Measurements from ENCODE around the gene PARD3B. TPM values are rescaled to one million over a fixed set of nuclear protein-coding genes. Genes with fewer than 3 reads are reported as not detected.

The PARD3B gene
- total and polyA plus RNA-seq, 12 donors: 0.46 to 12.4 (median 8.3) TPM

DNA sequence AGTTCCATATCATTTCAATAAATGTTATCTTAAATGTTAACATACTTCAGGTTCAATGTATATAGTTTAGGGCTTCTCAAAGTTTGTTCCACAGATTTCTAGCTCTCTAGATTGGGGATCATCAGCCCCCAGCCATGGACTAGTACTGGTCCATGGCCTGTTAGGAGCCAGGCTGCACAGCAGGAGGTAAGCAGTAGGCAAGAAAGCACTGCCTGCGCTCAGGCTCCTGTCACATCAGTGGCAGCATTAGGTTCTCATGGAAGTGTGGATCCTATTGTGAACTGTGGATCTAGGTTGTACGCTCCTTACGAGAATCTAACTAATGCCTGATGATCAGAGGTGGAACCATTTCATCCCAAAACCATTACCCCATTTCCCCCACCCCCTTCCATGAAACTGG is 531.1 kb downstream of the PARD3B start:
- intact Hi-C loops (cut with DNase I): no loop called here
- DNase-seq: no peak
- Histone ChIP-seq H3K4me1 (no peaks in the 10 kb centered on the region), H3K27me3 (no peaks in the 10 kb centered on the region), H3K9me3 (no peaks in the 10 kb centered on the region), H3K4me3 (no peak overlapping the region), H3K36me3 (no peaks in the 10 kb centered on the region), H3K27ac (no peak overlapping the region)
- ATAC-seq: no peak
- 97 to 98% methylated on average over 3 of the region's 3 CpGs for WGBS, 2 donors
- TF ChIP-seq, protein P1, sequence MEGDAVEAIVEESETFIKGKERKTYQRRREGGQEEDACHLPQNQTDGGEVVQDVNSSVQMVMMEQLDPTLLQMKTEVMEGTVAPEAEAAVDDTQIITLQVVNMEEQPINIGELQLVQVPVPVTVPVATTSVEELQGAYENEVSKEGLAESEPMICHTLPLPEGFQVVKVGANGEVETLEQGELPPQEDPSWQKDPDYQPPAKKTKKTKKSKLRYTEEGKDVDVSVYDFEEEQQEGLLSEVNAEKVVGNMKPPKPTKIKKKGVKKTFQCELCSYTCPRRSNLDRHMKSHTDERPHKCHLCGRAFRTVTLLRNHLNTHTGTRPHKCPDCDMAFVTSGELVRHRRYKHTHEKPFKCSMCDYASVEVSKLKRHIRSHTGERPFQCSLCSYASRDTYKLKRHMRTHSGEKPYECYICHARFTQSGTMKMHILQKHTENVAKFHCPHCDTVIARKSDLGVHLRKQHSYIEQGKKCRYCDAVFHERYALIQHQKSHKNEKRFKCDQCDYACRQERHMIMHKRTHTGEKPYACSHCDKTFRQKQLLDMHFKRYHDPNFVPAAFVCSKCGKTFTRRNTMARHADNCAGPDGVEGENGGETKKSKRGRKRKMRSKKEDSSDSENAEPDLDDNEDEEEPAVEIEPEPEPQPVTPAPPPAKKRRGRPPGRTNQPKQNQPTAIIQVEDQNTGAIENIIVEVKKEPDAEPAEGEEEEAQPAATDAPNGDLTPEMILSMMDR (IDR thresholded peaks at IDR 0.05): no peak

DNA sequence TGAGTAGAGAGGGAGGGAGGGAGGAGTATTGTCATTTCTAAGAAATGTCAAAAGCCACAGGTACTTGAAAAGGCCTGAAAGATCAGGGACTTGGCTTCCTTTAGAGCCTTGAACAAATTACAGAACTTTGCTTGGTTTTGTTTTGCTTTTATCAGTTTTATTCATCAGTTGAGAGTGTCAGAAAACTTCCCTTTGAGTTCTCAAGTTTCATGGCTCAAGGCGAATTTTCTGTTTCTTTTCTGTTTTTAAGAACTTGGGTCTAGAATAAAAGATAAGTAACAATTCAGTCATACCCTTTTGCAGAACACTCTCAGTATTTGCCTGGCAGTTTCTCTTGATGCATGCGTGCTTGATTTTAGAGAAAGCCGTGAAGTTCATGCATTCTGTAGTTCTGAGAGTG is 531.9 kb downstream of the PARD3B start:
- H3K9me3 ChIP-seq: no peaks in the 10 kb centered on the region
- WGBS, 2 donors: 80 to 90% methylated on average over 3 of the region's 3 CpGs
- intact Hi-C loops (cut with DNase I): no loop called here
- no peaks in the 10 kb centered on the region for H3K36me3 ChIP-seq
- no peak overlapping the region for H3K4me3 ChIP-seq
- ATAC-seq: no peak
- H3K4me1 ChIP-seq: no peaks in the 10 kb centered on the region
- TF ChIP-seq, protein P1 (IDR thresholded peaks at IDR 0.05): no peak
- H3K27me3 ChIP-seq: no peaks in the 10 kb centered on the region
- no peak for DNase-seq
- no peak overlapping the region for H3K27ac ChIP-seq

DNA sequence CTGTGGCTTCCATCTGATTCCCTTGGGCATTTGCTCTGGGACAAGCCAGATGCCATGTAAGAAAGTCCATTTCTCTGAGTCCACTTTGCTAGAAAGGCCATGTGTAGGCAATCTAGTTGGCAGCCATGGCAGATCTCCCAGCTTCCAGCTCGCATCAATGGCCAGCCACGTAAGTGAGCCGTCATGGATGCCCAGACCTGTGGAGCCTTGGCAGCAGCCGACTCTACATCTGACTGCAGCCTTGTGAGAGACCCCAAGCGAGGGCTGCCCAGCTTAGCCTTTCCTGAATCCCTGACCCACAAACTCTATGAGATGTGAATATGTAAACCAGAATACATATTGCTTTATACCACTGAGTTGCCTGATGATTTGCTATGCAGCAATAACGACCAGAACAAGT is 533.5 kb downstream of the PARD3B start:
- TF ChIP-seq, protein P1 (IDR thresholded peaks at IDR 0.05): no peak
- Histone ChIP-seq H3K36me3 (no peaks in the 10 kb centered on the region), H3K4me3 (no peak overlapping the region), H3K4me1 (no peaks in the 10 kb centered on the region), H3K27ac (no peak overlapping the region), H3K9me3 (no peaks in the 10 kb centered on the region), H3K27me3 (no peaks in the 10 kb centered on the region)
- intact Hi-C loops (cut with DNase I): loop anchor here in 1 of 10 donors (2.0 kb wide), 1 partner anchor 790 kb away; no protein-coding TSS in a partner anchor
- ATAC-seq (no peak), DNase-seq (no peak)
- 95% methylated on average over 6 of the region's 6 CpGs for WGBS, 2 donors

DNA sequence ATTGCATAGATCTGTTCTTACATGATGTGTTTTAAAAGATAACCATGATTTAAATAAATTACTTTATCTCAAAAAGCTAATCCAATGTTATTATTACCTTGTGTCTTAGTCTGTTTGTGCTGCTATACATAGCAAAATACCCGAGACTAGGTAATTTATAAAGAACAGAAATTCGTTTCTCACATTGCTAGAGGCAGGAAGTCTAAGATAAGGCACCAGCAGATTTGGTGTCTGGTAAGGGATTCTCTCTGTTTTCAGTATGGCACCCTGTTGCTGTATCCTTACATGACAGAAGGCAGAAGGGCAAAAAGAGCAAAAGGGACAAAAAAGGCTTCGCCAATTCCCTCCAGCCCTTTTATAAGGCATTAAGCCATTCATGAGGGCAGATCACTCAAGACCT is 533.9 kb downstream of the PARD3B start:
- WGBS, 2 donors: 92 to 93% methylated on average over 3 of the region's 3 CpGs
- DNase-seq (no peak), ATAC-seq (no peak)

More for the DNA sequence above, 533.9 kb downstream of the PARD3B start:
- intact Hi-C loops (cut with DNase I): loop anchor here in 1 of 10 donors (2.0 kb wide), 1 partner anchor 790 kb away; no protein-coding TSS in a partner anchor
- Histone ChIP-seq H3K4me1 (no peaks in the 10 kb centered on the region), H3K27me3 (no peaks in the 10 kb centered on the region), H3K9me3 (no peaks in the 10 kb centered on the region), H3K36me3 (no peaks in the 10 kb centered on the region), H3K27ac (no peak overlapping the region), H3K4me3 (no peak overlapping the region)
- TF ChIP-seq, protein P1 (IDR thresholded peaks at IDR 0.05): no peak

Data from heart right ventricle (tissue), 16 donors.